ENCODE results near the gene THPO. TPM values are rescaled to one million over a fixed set of nuclear protein-coding genes. Genes with fewer than 3 reads are reported as not detected.

Gene THPO
- total and polyA plus RNA-seq, 2 donors (not counting 3 experiments of a cell fraction or from before 2014, with no cell fraction given): 0.08 TPM; not detected in 1

DNA sequence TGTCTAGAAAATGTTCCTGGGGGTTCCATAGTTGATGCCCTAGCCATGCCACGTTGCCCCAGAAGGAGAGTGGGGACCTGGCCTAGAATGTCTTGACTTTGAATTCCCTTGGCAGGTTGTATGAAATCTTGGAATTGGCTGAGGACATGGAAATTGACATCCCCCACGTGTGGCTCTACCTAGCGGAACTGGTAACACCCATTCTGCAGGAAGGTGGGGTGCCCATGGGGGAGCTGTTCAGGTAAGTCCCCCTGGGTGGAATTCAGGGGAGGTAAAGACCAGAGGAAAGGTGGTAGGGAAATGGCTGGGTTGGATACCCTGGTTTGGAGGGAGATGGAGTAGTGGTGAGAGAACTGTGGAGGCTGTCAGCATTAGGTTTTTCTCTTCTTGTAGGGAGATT, 49.5 kb downstream of the THPO start:
- no peaks in the 10 kb centered on the region for H3K9me1 ChIP-seq (replicated peaks; ENCODE audit: control insufficient read depth, extremely low read depth, insufficient read depth, low read length)
- no peaks in the 10 kb centered on the region for H3K9me3 ChIP-seq (replicated peaks; ENCODE audit: control insufficient read depth, insufficient read depth, low read length)
- TF ChIP-seq POLR2A (IDR thresholded peaks at IDR 0.05; ENCODE audit: low read depth, low read length) (no peak), POLR2AphosphoS5 (IDR thresholded peaks at IDR 0.05; ENCODE audit: insufficient read depth, low read depth, low read length) (no peak), EZH2 (IDR thresholded peaks at IDR 0.05; ENCODE audit: borderline replicate concordance, low read depth, low read length, severe bottlenecking) (no peak)
- H2AFZ ChIP-seq (ENCODE audit: low read depth, low read length): no peak overlapping the region
- H3K9ac ChIP-seq (replicated peaks; ENCODE audit: extremely low read depth, insufficient read depth, low read length): no peak overlapping the region
- dilution Hi-C loops (cut with MboI; ENCODE audit: extremely low pct_ligation_motif_present, low sequenced_read_pairs) (no loop called here), intact Hi-C loops (cut with micrococcal nuclease) (no loop called here)
- no peak for DNase-seq (ENCODE audit: low read depth, low spot score)
- no peak overlapping the region for H3K27ac ChIP-seq (ENCODE audit: insufficient read depth, low read depth, low read length)
- H3K4me1 ChIP-seq (ENCODE audit: control insufficient read depth, extremely low read depth, insufficient read depth, low read length): peaks cover 25% of the 10 kb centered on the region
- no peak for FAIRE-seq
- H4K20me1 ChIP-seq (replicated peaks; ENCODE audit: control insufficient read depth, extremely low read depth, insufficient read depth, low read length): no peaks in the 10 kb centered on the region
- H3K4me2 ChIP-seq (ENCODE audit: insufficient read depth, low read length): no peak overlapping the region
- ChIA-PET POLR2A (no interaction called here), CTCF (no interaction called here)
- H3K79me2 ChIP-seq (ENCODE audit: control insufficient read depth, insufficient read depth, low read length): peaks cover 49% of the 10 kb centered on the region
- H3K27me3 ChIP-seq (ENCODE audit: control insufficient read depth in 2 of 2, insufficient read depth in 2 of 2, low read length in 2 of 2): no peaks in the 10 kb centered on the region
- peaks cover 63 to 67% of the 10 kb centered on the region in 2 experiments for H3K36me3 ChIP-seq (ENCODE audit: control insufficient read depth in 2 of 2, extremely low read depth in 1 of 2, insufficient read depth in 2 of 2, low read length in 2 of 2)
- no TSS peak for BruUV-seq (replicated peaks)
- H3K4me3 ChIP-seq (replicated peaks in 1 of 3; ENCODE audit: insufficient read depth in 1 of 3, low read depth in 1 of 3, low read length in 3 of 3): no peak overlapping the region

DNA sequence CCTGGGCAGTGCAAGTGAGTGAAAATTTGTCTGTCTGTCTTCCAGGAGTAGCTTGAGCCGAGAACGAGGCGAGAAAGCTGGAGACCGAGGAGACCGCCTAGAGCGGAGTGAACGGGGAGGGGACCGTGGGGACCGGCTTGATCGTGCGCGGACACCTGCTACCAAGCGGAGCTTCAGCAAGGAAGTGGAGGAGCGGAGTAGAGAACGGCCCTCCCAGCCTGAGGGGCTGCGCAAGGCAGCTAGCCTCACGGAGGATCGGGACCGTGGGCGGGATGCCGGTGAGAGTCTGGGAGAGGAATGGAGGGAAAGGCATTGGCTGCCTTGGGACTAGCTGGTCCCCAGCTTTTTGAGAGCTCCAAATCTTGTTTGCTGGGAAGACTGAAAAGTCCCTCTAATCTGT, 50.8 kb downstream of the THPO start:
- intact Hi-C loops (cut with micrococcal nuclease) (no loop called here), dilution Hi-C loops (cut with MboI; ENCODE audit: extremely low pct_ligation_motif_present, low sequenced_read_pairs) (no loop called here)
- TSS peak; percentile 2 for BruUV-seq (replicated peaks)
- no peak overlapping the region for H3K4me2 ChIP-seq (ENCODE audit: insufficient read depth, low read length)
- ChIA-PET CTCF (interaction anchor here (1.0 to 1.3 kb wide), 2 partner anchors 10 to 22 kb away, joined by 3 to 4 read pairs; no protein-coding TSS in a partner anchor), POLR2A (no interaction called here)
- H4K20me1 ChIP-seq (replicated peaks; ENCODE audit: control insufficient read depth, extremely low read depth, insufficient read depth, low read length): no peaks in the 10 kb centered on the region
- no peaks in the 10 kb centered on the region for H3K9me3 ChIP-seq (replicated peaks; ENCODE audit: control insufficient read depth, insufficient read depth, low read length)
- no peak overlapping the region for H3K4me3 ChIP-seq (replicated peaks in 1 of 3; ENCODE audit: insufficient read depth in 1 of 3, low read depth in 1 of 3, low read length in 3 of 3)
- DNase-seq (ENCODE audit: low read depth, low spot score) (no peak), FAIRE-seq (no peak)
- H3K9ac ChIP-seq (replicated peaks; ENCODE audit: extremely low read depth, insufficient read depth, low read length): no peak overlapping the region
- peaks cover 13% of the 10 kb centered on the region for H3K4me1 ChIP-seq (ENCODE audit: control insufficient read depth, extremely low read depth, insufficient read depth, low read length)
- H2AFZ ChIP-seq (ENCODE audit: low read depth, low read length): no peak overlapping the region
- H3K9me1 ChIP-seq (replicated peaks; ENCODE audit: control insufficient read depth, extremely low read depth, insufficient read depth, low read length): no peaks in the 10 kb centered on the region
- H3K27me3 ChIP-seq (ENCODE audit: control insufficient read depth in 2 of 2, insufficient read depth in 2 of 2, low read length in 2 of 2): no peaks in the 10 kb centered on the region
- H3K27ac ChIP-seq (ENCODE audit: insufficient read depth, low read depth, low read length): no peak overlapping the region
- TF ChIP-seq FOS (IDR thresholded peaks at IDR 0.05; ENCODE audit: borderline replicate concordance, insufficient read depth, low read length) (no peak), POLR2A (IDR thresholded peaks at IDR 0.05; ENCODE audit: low read depth, low read length) (no peak), POLR2AphosphoS5 (IDR thresholded peaks at IDR 0.05; ENCODE audit: insufficient read depth, low read depth, low read length) (no peak), JUN (IDR thresholded peaks at IDR 0.05; ENCODE audit: borderline replicate concordance, insufficient read depth, insufficient read length, low read depth) (no peak), EZH2 (IDR thresholded peaks at IDR 0.05; ENCODE audit: borderline replicate concordance, low read depth, low read length, severe bottlenecking) (no peak), MYC (IDR thresholded peaks at IDR 0.05; ENCODE audit: low read depth, low read length) (no peak), GATA2 (IDR thresholded peaks at IDR 0.05; ENCODE audit: insufficient read depth, insufficient read length, low read depth, low read length) (no peak), MAX (IDR thresholded peaks at IDR 0.05; ENCODE audit: insufficient read depth, insufficient read length) (no peak)
- TF ChIP-seq, protein P1, sequence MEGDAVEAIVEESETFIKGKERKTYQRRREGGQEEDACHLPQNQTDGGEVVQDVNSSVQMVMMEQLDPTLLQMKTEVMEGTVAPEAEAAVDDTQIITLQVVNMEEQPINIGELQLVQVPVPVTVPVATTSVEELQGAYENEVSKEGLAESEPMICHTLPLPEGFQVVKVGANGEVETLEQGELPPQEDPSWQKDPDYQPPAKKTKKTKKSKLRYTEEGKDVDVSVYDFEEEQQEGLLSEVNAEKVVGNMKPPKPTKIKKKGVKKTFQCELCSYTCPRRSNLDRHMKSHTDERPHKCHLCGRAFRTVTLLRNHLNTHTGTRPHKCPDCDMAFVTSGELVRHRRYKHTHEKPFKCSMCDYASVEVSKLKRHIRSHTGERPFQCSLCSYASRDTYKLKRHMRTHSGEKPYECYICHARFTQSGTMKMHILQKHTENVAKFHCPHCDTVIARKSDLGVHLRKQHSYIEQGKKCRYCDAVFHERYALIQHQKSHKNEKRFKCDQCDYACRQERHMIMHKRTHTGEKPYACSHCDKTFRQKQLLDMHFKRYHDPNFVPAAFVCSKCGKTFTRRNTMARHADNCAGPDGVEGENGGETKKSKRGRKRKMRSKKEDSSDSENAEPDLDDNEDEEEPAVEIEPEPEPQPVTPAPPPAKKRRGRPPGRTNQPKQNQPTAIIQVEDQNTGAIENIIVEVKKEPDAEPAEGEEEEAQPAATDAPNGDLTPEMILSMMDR (IDR thresholded peaks at IDR 0.05; ENCODE audit: extremely low read depth in 1 of 2, insufficient read depth in 1 of 2, low read depth in 1 of 2, low read length in 2 of 2): no peak
- peaks cover 54% of the 10 kb centered on the region for H3K79me2 ChIP-seq (ENCODE audit: control insufficient read depth, insufficient read depth, low read length)
- H3K36me3 ChIP-seq (ENCODE audit: control insufficient read depth in 2 of 2, extremely low read depth in 1 of 2, insufficient read depth in 2 of 2, low read length in 2 of 2): peaks cover 65 to 78% of the 10 kb centered on the region in 2 experiments

Measured in endothelial cell of umbilical vein (primary cell).